Embryonic facial prominence (tissue), 1 donor: Measurements from ENCODE around the gene ADAM17.
"Not testable (repeated sequence)": the region's sequence is repeated elsewhere in the genome, so short reads cannot be mapped to it uniquely, and the experiment has no call there.

ENCODE experiments used
- DNase-seq: peaks from one replicate; pipeline ENCODE4 v3.0.0-alpha.2; 2016; ENCODE audit errors: extremely low spot score

The ADAM17 gene

GRCh38 chr2:9555297-9556120 is at the start of gene ADAM17:
TSS of gene ADAM17 (minus strand) at chr2:9555830. CDS start at chr2:9555605, 225 bp downstream.
- peak; percentile 82 for DNase-seq

GRCh38 chr2:9602412-9602811 is 46.8 kb upstream of the ADAM17 start:
- DNase-seq, result no peak

GRCh38 chr2:9601397-9601796 is 45.8 kb upstream of the ADAM17 start:
- no peak for DNase-seq

GRCh38 chr2:9599430-9599829 is 43.8 kb upstream of the ADAM17 start:
- DNase-seq, result no peak

GRCh38 chr2:9596621-9597311 is 41.1 kb upstream of the ADAM17 start:
- DNase-seq, result no peak

- no peak for DNase-seq
Observed at GRCh38 chr2:9595746-9596145, 40.1 kb upstream of the ADAM17 start.

- not testable (repeated sequence) for DNase-seq
Observed at GRCh38 chr2:9595256-9595655, 39.6 kb upstream of the ADAM17 start.

- DNase-seq, result no peak
Observed at GRCh38 chr2:9594366-9595054, 38.9 kb upstream of the ADAM17 start.

- DNase-seq, result no peak
Observed at GRCh38 chr2:9593925-9594324, 38.3 kb upstream of the ADAM17 start.

- no peak for DNase-seq
Observed at GRCh38 chr2:9592699-9593098, 37.1 kb upstream of the ADAM17 start.

- no peak for DNase-seq
Observed at GRCh38 chr2:9590641-9591040, 35.0 kb upstream of the ADAM17 start.

- DNase-seq, result no peak
Observed at GRCh38 chr2:9586465-9586864, 30.8 kb upstream of the ADAM17 start.

- no peak for DNase-seq
Observed at GRCh38 chr2:9585486-9585885, 29.9 kb upstream of the ADAM17 start.

GRCh38 chr2:9584902-9585301 is 29.3 kb upstream of the ADAM17 start:
- DNase-seq, result not testable (repeated sequence)

GRCh38 chr2:9582624-9583023 is 27.0 kb upstream of the ADAM17 start:
- DNase-seq, result no peak

- no peak for DNase-seq
Observed at GRCh38 chr2:9578467-9579235, 23.0 kb upstream of the ADAM17 start.

GRCh38 chr2:9574331-9574730 is 18.7 kb upstream of the ADAM17 start:
- no peak for DNase-seq

GRCh38 chr2:9573840-9574239 is 18.2 kb upstream of the ADAM17 start:
- no peak for DNase-seq

- no peak for DNase-seq
Observed at GRCh38 chr2:9573013-9573720, 17.5 kb upstream of the ADAM17 start.

GRCh38 chr2:9570182-9571060 is 14.8 kb upstream of the ADAM17 start:
- no peak for DNase-seq
